Fibroblast of pulmonary artery (primary cell): ENCODE measurements around the gene C13orf42.

Source experiments
- DNase-seq: peaks from one replicate; pipeline ENCODE4 v3.0.0-alpha.2; 2010; ENCODE audit warnings: low read depth
- H3K4me3 ChIP-seq: replicated peaks from 2 replicates; pipeline ENCODE4 v1.5.1; 2011; ENCODE audit warnings: low read depth, mild to moderate bottlenecking, control low read depth, low read length, moderate library complexity
- TF ChIP-seq, protein P1 (sequence below): IDR thresholded peaks from 2 replicates; pipeline ENCODE4 v1.5.1; 2011; ENCODE audit warnings: mild to moderate bottlenecking, control low read depth, low read length, inconsistent platforms; ENCODE audit errors: missing control alignments

Gene C13orf42

DNA sequence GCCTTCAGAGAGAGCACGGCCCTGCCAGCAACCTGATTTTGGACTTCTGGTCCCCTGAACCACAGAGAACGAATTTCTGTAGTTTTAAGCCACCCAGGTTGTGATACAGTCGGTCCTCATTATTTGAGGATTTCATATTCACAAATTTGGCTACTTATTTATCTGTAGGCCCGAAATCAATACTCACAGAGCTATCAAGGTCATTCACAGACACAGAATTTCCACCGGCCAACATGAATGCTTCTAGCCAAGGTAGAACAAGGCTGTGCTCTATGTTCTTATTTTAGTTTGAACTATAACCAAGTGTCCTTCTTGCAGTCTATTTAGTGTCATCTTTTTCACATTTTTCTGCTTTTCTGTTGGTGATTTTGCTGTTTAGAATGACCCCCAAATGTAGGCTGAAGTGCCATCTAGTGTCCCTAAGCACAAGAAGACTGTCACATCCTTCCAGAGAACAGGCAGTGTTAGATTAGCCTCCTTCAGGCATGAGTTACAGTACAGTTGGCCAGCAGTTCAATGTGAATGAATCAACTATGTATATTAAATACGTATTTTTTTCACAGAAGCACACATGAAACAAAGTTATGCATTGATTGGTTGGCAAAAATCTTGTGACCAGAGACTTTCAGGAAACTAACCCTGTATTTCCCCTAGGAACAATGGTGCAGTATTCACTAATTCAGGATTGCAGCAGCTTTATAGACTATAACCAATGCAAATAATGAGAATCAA, 63.5 kb downstream of the C13orf42 start:
- no peak for DNase-seq
- H3K4me3 ChIP-seq: no peak overlapping the region
- TF ChIP-seq, protein P1, sequence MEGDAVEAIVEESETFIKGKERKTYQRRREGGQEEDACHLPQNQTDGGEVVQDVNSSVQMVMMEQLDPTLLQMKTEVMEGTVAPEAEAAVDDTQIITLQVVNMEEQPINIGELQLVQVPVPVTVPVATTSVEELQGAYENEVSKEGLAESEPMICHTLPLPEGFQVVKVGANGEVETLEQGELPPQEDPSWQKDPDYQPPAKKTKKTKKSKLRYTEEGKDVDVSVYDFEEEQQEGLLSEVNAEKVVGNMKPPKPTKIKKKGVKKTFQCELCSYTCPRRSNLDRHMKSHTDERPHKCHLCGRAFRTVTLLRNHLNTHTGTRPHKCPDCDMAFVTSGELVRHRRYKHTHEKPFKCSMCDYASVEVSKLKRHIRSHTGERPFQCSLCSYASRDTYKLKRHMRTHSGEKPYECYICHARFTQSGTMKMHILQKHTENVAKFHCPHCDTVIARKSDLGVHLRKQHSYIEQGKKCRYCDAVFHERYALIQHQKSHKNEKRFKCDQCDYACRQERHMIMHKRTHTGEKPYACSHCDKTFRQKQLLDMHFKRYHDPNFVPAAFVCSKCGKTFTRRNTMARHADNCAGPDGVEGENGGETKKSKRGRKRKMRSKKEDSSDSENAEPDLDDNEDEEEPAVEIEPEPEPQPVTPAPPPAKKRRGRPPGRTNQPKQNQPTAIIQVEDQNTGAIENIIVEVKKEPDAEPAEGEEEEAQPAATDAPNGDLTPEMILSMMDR: no peak

- TF ChIP-seq, protein P1: no peak
- no peak for DNase-seq
- H3K4me3 ChIP-seq: no peak overlapping the region
These were observed 65.6 kb downstream of the C13orf42 start for GRCh38 chr13:51045451-51045850.

- TF ChIP-seq, protein P1: no peak
- DNase-seq: no peak
- no peak overlapping the region for H3K4me3 ChIP-seq
These were observed 66.9 kb downstream of the C13orf42 start for GRCh38 chr13:51044023-51044665.

- DNase-seq: no peak
- H3K4me3 ChIP-seq: no peak overlapping the region
- TF ChIP-seq, protein P1: no peak
These were observed 67.8 kb downstream of the C13orf42 start for GRCh38 chr13:51043310-51043709.

DNA sequence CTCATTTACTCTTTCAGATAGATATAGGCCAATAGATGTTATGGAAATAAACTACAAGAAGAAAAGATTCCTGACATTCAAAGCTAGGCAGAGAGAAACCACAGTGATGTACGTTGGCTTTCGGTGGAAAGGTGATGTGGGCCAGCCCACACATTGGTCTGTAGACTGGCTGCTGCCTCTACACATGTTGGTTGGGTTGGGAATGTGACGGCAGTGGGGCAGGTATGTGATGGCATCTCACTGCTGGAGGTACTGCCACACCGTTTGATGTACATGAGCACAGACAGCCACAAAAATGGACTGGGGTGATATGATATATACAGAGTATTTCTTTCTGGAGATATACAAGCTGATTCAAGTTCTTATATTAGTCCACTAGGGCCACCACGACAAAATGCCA, 69.4 kb downstream of the C13orf42 start:
- TF ChIP-seq, protein P1: no peak
- DNase-seq: no peak
- no peak overlapping the region for H3K4me3 ChIP-seq

GRCh38 chr13:51041126-51041525, 69.9 kb downstream of the C13orf42 start:
- no peak for DNase-seq
- H3K4me3 ChIP-seq: no peak overlapping the region

More at GRCh38 chr13:51041126-51041525, 69.9 kb downstream of the C13orf42 start:
- TF ChIP-seq, protein P1: no peak
